DMS153 treated with DMSO at 0.1 percent for 48 hours (cell line): Measurements from ENCODE around the gene CNN2.

ENCODE experiments used
- DNase-seq: peaks from one replicate; lab custom pipeline; 2025; ENCODE audit not compliant: unreplicated experiment; lab: John Stamatoyannopoulos, UW

The CNN2 gene

GRCh38 chr19:1026783-1027649 is 608 bp downstream of the CNN2 start:
- no peak for DNase-seq

GRCh38 chr19:1027650-1028061 is 1.2 kb downstream of the CNN2 start:
- no peak for DNase-seq

DNA sequence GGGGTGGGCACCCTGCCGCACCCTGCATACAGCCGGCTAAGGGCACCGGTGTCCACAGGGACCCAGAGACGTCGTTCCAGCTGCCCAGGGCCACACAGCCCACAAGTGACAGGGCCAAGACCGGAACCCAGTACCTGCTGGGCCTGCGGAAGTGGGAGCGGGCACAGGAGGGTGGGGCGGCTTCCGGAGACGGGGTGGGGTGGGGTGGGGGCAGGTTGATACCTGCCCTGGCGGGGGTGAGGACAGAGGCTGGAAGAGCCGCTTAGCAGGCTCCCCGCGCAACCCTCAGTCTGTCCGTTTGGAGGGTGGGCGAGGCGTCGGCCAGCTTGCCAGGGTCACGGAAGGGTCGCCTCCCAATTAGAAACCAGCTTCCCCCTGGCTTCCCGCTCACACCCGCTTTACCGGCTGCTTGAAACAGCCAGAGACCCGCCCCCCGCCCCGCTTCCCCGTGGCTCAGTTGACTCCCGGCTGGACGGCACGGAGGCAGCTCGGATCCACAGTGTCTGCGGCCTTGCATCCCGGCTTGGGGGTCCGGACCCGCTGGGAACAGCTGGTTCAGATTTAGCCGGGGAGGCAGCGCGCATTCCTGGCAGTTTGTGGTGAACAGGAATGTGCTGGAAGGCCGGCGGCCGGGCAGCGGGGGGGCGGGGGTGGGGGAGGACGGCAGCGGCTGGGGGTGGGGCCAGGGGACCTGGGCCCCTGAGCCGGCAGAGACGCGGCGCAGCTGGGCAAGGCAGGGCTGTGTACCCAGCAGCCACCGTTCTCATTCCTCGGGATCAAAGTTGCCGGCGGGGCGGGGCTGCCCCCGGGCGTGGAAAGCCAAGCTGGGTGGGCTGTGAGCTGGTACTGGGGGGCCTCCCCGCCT is 1.9 kb downstream of the CNN2 start:
- DNase-seq, result no peak

DNA sequence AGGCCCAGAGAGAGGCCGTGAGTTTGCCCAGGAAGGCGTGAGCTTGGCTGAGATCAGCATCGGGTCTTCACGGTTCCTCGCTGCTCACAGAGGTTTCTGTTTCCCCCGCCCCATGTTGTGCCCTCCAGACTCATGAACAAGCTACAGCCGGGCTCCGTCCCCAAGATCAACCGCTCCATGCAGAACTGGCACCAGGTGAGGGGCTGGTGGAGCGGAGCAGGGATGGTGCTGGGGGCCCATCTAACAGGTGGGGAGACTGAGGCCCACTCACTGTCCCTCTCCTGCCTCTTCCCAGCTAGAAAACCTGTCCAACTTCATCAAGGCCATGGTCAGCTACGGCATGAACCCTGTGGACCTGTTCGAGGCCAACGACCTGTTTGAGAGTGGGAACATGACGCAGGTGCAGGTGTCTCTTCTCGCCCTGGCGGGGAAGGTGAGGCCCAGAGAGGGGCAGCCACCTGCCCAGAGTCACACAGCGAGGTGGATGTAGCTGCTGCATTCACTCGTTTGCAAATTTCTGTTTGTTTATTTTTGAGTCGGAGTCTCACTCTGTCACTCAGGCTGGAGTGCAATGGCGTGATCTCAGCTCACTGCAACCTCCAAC is 6.0 kb downstream of the CNN2 start:
- DNase-seq, result no peak

- no peak for DNase-seq
Measured at GRCh38 chr19:1035998-1036621, 9.7 kb downstream of the CNN2 start.

GRCh38 chr19:1037621-1038064 is 11.2 kb downstream of the CNN2 start:
- no peak for DNase-seq

DNA sequence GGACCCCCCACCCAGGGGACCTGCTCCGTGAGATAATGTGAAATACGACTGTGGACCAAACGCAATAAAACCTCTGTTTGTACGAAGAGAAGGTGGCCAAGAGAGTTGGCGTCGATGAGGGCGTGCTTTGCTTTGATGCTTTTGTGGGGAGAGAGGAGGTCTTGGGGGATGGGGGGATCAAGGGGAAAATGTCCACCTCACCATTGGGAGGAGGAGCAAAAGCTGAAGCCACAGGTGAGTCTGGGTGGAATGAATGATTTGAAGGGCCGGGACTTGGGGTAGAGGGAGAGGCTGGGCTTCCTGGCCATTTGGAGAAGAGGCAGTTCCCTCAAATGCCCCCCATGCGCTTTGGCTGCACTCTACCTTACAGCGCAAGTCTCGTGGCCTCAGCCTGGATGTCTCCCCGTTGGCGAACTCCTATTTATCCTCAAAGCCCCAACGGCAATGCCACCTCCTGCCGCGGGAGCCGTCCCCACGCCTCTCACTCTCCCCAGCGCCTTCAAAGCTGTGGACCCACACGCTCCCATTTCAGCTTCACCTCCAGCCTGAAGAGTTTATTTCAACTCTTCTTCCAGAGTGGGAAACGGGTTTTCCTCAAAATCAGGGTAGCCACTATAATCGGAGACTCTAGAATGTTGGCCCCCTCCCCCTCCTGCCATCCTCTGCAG is 12.7 kb downstream of the CNN2 start:
- no peak for DNase-seq

DNA sequence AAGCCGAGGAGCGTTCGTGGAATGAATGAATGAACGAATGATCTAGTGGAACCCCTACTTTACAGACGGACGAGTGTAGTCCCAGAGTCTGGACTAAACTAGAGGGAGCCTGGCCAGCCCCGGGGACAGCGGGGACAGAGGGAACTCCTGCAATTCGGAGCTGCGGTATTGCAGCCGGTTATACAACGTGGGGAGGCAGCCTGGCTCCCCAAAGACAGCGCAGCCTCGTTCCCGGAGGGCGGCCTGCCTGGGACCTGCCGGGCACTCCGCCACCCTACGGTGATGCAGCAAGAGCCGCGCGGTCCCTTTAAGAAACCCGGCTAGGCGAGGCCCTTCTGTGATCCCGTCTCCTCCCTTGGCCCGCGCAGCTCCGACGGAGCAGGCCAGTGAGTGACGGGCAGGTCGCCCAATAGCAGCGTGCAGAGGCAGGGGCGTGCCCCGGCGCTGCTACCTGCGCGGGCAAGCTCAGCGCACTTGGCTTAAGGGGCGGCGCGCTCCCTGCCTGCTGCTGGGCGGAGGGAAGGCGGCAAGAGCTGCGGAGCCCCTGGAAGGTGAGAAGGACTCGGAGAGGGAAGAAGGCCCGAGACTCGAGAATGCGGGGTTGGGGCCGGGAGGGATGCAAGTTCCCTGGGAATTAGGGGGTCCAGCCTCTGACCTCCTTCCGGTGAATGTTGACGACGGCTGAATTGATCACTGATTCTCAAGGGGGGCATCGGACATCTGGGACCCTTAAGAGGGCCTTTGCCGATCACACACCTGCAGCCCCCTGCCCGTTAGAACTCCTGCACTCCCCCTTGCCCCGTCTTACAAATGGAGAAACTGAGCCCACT is 13.5 kb downstream of the CNN2 start, which contains the start of gene ABCA7:
TSS of gene ABCA7 (plus strand) at position 462 of the 830 bp plus-strand sequence. CDS start 1,255 bp downstream, outside the sequence.
- peak; percentile 82 for DNase-seq

GRCh38 chr19:1040476-1041271 is 14.3 kb downstream of the CNN2 start:
- peak; percentile 37 for DNase-seq

GRCh38 chr19:1041272-1041834 is 14.9 kb downstream of the CNN2 start:
- DNase-seq, result no peak

DNA sequence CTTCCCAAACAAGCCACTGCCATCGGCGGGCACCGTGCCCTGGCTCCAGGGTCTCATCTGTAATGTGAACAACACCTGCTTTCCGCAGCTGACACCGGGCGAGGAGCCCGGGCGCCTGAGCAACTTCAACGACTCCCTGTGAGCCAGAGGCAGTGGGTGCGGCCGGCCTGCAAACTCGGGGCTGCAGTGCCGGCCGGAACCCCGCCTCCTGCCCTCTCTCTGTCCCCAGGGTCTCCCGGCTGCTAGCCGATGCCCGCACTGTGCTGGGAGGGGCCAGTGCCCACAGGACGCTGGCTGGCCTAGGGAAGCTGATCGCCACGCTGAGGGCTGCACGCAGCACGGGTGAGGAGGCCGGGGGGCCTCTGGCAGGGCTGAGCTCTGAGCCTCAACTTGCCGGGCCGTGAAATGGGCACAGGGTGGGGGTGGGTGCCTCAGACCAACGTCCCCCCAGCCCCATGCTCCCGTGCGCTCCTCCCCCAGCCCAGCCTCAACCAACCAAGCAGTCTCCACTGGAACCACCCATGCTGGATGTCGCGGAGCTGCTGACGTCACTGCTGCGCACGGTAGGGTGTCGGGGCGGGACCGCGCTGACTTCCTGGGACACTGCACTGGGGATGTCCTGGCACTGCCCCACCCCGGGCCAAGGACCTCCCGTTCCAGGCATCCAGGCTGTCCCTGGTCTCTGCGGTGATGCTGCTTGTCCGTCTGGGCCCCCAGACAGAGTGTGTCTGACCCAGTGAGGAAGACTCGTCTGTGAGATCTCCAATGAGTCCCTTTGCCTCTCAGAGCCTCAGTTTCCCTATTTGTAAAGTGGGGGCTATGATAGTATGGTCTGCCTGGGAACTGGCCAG is 15.7 kb downstream of the CNN2 start:
- DNase-seq, result no peak

GRCh38 chr19:1042689-1043511 is 16.5 kb downstream of the CNN2 start:
- no peak for DNase-seq

DNA sequence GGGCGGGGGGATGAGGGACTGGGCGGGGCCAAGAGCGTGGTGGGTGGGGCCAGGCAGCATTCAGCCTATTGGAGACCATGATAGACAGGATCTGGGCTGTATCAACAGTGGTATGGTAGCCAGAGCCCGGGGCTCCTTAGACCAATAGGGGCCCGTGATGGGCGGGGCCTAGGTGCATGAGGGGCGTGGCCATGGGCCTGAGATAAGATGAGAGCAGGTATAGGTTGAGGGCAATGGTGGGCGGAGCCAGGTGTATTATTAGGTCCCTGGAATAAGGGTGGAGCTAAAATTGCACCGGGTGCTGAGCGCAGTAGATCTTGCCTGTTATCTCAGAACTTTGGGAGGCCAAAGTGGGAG is 18.8 kb downstream of the CNN2 start:
- DNase-seq, result no peak

GRCh38 chr19:1046117-1046626 is 19.8 kb downstream of the CNN2 start:
- no peak for DNase-seq

DNA sequence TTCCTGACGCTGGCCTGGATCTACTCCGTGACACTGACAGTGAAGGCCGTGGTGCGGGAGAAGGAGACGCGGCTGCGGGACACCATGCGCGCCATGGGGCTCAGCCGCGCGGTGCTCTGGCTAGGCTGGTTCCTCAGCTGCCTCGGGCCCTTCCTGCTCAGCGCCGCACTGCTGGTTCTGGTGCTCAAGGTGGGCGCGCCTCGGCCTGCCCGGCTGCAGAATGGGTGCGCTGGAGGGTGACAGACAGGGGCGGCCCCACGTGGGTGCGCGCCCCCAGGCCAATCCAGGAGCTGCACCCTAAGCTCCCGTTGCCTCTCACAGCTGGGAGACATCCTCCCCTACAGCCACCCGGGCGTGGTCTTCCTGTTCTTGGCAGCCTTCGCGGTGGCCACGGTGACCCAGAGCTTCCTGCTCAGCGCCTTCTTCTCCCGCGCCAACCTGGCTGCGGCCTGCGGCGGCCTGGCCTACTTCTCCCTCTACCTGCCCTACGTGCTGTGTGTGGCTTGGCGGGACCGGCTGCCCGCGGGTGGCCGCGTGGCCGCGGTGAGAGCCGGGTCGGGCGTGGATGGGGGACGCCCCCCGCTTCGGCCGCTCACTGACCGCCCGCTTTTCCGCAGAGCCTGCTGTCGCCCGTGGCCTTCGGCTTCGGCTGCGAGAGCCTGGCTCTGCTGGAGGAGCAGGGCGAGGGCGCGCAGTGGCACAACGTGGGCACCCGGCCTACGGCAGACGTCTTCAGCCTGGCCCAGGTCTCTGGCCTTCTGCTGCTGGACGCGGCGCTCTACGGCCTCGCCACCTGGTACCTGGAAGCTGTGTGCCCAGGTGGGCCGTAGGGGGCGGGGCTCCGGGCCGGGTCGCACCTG is 20.7 kb downstream of the CNN2 start:
- no peak for DNase-seq
